HCT116 (cell line): ENCODE results near the gene TOX2. TPM values are rescaled to one million over a fixed set of nuclear protein-coding genes. Genes with fewer than 3 reads are reported as not detected.

ENCODE experiments used
- ATAC-seq: fragments of 200-7000 bp; cut with Tn5 transposase; 2 replicates; pipeline ENCODE4 v1.9.1; 2020; ENCODE audit warnings: mild to moderate bottlenecking, moderate library complexity
- BruUV-seq: library from RNA; stranded (reverse); fragments of 400-500 nt; replicated peaks from 2 replicates; lab custom pipeline; 2021; lab: Mats Ljungman, UMichigan
- CTCF ChIA-PET: fragments of 300-600 bp; sonication (Branson Sonifier 250); formaldehyde crosslinking; loops from one replicate; lab custom pipeline; 2021; ENCODE audit warnings: antibody characterized with exemption; lab: Charles Lee
- POLR2A ChIA-PET: fragments of 300-600, 350-600 bp; sonication (Branson Sonifier 250); formaldehyde crosslinking; loops from one replicate; lab custom pipeline; 2021; ENCODE audit warnings: antibody characterized with exemption; lab: Charles Lee
- RAD21 ChIA-PET, 2 experiments: fragments of 300-600 bp; sonication (Branson Sonifier 250); formaldehyde crosslinking; loops; one replicate each; lab custom pipeline; 2023; ENCODE audit warnings: low total read pairs in 2 of 2; ENCODE audit not compliant: uncharacterized antibody in 2 of 2, unreplicated experiment in 2 of 2, low non-redundant PET in 1 of 2; lab: Charles Lee
- DNase-seq: peaks from one replicate; pipeline ENCODE4 v3.0.0-alpha.2; 2010; ENCODE audit warnings: low read depth, low spot score
- H2AFZ ChIP-seq: fragments of 200-600 bp; shearing (Covaris generic), sonication (generic); 2 replicates; pipeline ENCODE4 v1.6.1; 2017; ENCODE audit warnings: low read depth, mixed run types, mixed read lengths, antibody characterized with exemption, low read length; ENCODE audit not compliant: poor library complexity, severe bottlenecking
- H3K27ac ChIP-seq: 2 replicates; pipeline ENCODE4 v1.5.1; 2012; ENCODE audit warnings: low read depth, low read length
- H3K27me3 ChIP-seq: fragments of 200-600 bp; sonication (generic); 2 replicates; pipeline ENCODE4 v1.6.1; 2016; ENCODE audit warnings: mixed run types, low read length, mixed read lengths; ENCODE audit not compliant: insufficient read depth
- H3K36me3 ChIP-seq, 2 experiments: fragments of 200-500 bp in 1 of 2; fragments of 200-600 bp in 1 of 2; sonication (Bioruptor generic) in 1 of 2; sonication (generic) in 1 of 2; 2 replicates each; pipeline versions ENCODE4 v1.5.1 to v1.6.1; 2014 to 2016; ENCODE audit warnings: low read length in 2 of 2, inconsistent platforms in 1 of 2, mixed read lengths in 1 of 2, mixed run types in 1 of 2; ENCODE audit not compliant: insufficient read depth in 2 of 2, control insufficient read depth in 1 of 2
- H3K4me1 ChIP-seq, 2 experiments: fragments of 200-600 bp in 1 of 2; sonication (generic) in 1 of 2; 2 replicates each; pipeline versions ENCODE4 v1.5.1 to v1.6.1; 2012 to 2017; ENCODE audit warnings: low read length in 2 of 2, inconsistent platforms in 1 of 2, mild to moderate bottlenecking in 1 of 2, mixed read lengths in 1 of 2, mixed run types in 1 of 2, moderate library complexity in 1 of 2; ENCODE audit not compliant: insufficient read depth in 2 of 2, control insufficient read depth in 1 of 2
- H3K4me2 ChIP-seq: fragments of 200-600 bp; sonication (generic); 2 replicates; pipeline ENCODE4 v1.6.1; 2017; ENCODE audit warnings: mixed run types, low read length, mixed read lengths
- H3K4me3 ChIP-seq, 2 experiments: fragments of 200-600 bp in 1 of 2; sonication (generic) in 1 of 2; replicated peaks in 1 of 2; 2 replicates each; pipeline ENCODE4 v1.5.1; 2011 to 2016; ENCODE audit warnings: low read length in 2 of 2, control low read depth in 1 of 2, low read depth in 1 of 2, mild to moderate bottlenecking in 1 of 2, mixed read lengths in 1 of 2, mixed run types in 1 of 2
- H3K79me2 ChIP-seq: fragments of 200-600 bp; sonication (generic); 2 replicates; pipeline ENCODE4 v1.6.1; 2017; ENCODE audit warnings: mild to moderate bottlenecking, mixed run types, low read length, moderate library complexity, mixed read lengths; ENCODE audit not compliant: insufficient read depth
- H3K9ac ChIP-seq: fragments of 200-600 bp; sonication (generic); 2 replicates; pipeline ENCODE4 v1.6.1; 2016; ENCODE audit warnings: low read length, mixed read lengths
- H3K9me2 ChIP-seq: fragments of 200-600 bp; sonication (generic), shearing (Covaris generic); 2 replicates; pipeline ENCODE4 v1.6.1; 2017; ENCODE audit warnings: mixed run types, mild to moderate bottlenecking, moderate library complexity; ENCODE audit not compliant: insufficient read depth
- H3K9me3 ChIP-seq, 2 experiments: fragments of 200-500 bp in 1 of 2; fragments of 200-600 bp in 1 of 2; sonication (Bioruptor generic) in 1 of 2; sonication (generic) in 1 of 2; 2 replicates each; pipeline ENCODE4 v1.6.1; 2014 to 2017; ENCODE audit warnings: low read length in 2 of 2, mixed read lengths in 2 of 2, inconsistent platforms in 1 of 2, low read depth in 1 of 2, mild to moderate bottlenecking in 1 of 2, mixed run types in 1 of 2, moderate library complexity in 1 of 2; ENCODE audit not compliant: control insufficient read depth in 1 of 2, insufficient read depth in 1 of 2
- H4K20me1 ChIP-seq: fragments of 200-600 bp; sonication (generic), shearing (Covaris generic); 2 replicates; pipeline ENCODE4 v1.6.1; 2017; ENCODE audit warnings: mixed run types, mild to moderate bottlenecking, moderate library complexity; ENCODE audit not compliant: insufficient read depth
- ATF3 ChIP-seq: IDR thresholded peaks from 2 replicates; pipeline ENCODE4 v1.6.1; 2012
- CBX3 ChIP-seq: IDR thresholded peaks from 2 replicates; pipeline ENCODE4 v1.6.1; 2012; ENCODE audit warnings: low read depth
- EZH2 ChIP-seq: fragments of 200-600 bp; sonication (generic); IDR thresholded peaks from 2 replicates; pipeline ENCODE4 v1.6.1; 2017; ENCODE audit warnings: antibody characterized with exemption, mixed run types
- EZH2phosphoT487 ChIP-seq: fragments of 200-600 bp; IDR thresholded peaks from 2 replicates; pipeline ENCODE4 v1.6.1; 2018; ENCODE audit warnings: antibody characterized with exemption, borderline replicate concordance
- FOSL1 ChIP-seq: IDR thresholded peaks from 2 replicates; pipeline ENCODE4 v1.6.1; 2012; ENCODE audit warnings: low read depth
- POLR2A ChIP-seq: IDR thresholded peaks from 2 replicates; pipeline ENCODE4 v1.7.0; 2011; ENCODE audit warnings: borderline replicate concordance; ENCODE audit not compliant: insufficient read depth, insufficient read length; ENCODE audit errors: extremely low read depth
- POLR2AphosphoS5 ChIP-seq: IDR thresholded peaks from 2 replicates; pipeline ENCODE4 v1.6.1; 2011; ENCODE audit warnings: mild to moderate bottlenecking, low read depth, low read length, moderate library complexity
- RAD21 ChIP-seq: IDR thresholded peaks from 2 replicates; pipeline ENCODE4 v1.6.1; 2012; ENCODE audit warnings: low read depth, mild to moderate bottlenecking
- SIN3A ChIP-seq: IDR thresholded peaks from 2 replicates; pipeline ENCODE4 v1.6.1; 2012; ENCODE audit warnings: low read depth
- YY1 ChIP-seq: IDR thresholded peaks from 2 replicates; pipeline ENCODE4 v1.6.1; 2011; ENCODE audit warnings: low read length, low read depth, moderate library complexity, mild to moderate bottlenecking; ENCODE audit not compliant: insufficient replicate concordance; ENCODE audit errors: extremely low read depth
- ZFX ChIP-seq: fragments of 450-650 bp; IDR thresholded peaks from 2 replicates; pipeline ENCODE4 v1.6.1; 2017
- intact Hi-C: fragments of 100-400 bp; cut with micrococcal nuclease; formaldehyde crosslinking; loops from 2 replicates; pipeline ENCODE4 v1.10.0; 2022
- total RNA-seq: library from RNA; stranded (reverse); gene quantifications from one replicate; pipeline ENCODE4 v1.2.1, GENCODE V29; 2021; ENCODE audit not compliant: unreplicated experiment
- TF ChIP-seq, protein P1 (sequence below): IDR thresholded peaks from 2 replicates; pipeline ENCODE4 v1.6.1; 2012; ENCODE audit warnings: low read depth

TOX2 gene
- total RNA-seq, 1 experiment from 2014 or later = 39.6 TPM

DNA sequence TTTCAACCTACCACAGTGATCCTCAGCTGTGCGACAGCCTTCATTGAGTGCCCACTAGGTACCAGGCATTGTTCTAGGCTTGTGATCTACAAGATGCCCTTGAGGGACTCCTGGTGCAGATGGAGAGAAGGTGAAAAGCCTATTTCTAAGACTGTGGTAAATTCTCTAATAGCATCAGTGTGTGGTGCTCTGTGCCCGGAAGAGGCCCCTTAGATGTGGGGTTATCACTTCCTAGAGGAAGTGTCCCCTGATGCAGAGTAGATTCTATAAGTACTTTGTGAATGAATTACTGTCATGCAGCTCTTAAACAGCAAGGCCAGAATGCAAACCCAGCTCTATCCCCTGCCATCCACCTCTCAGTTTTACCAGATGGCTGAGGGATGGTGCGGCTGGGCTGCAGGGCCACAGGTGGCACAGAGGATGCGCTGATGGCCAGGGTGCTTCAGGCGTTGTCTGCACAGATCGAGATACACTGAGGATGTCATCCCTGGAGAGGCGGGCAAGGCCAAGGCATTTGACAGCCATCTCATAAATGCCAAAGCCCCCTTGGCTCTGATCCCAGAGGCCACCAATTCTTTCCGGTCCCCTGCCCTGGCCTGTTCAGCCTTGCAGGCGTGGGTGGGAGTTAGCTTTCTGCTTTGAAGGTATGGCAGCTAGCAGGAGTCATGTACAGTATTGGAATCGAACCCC is 96.7 kb downstream of the TOX2 start:
- H3K4me1 ChIP-seq = peaks cover 0 to 4% of the 10 kb centered on the region in 2 experiments; a peak in 1 of 4 replicates
- H3K27ac ChIP-seq = no peak overlapping the region
- no peak for TF ChIP-seq CBX3
- no peak for TF ChIP-seq FOSL1
- no peak for TF ChIP-seq POLR2AphosphoS5
- TF ChIP-seq POLR2A = no peak
- no peak for TF ChIP-seq EZH2phosphoT487
- TF ChIP-seq EZH2 = no peak
- TF ChIP-seq YY1 = no peak
- TF ChIP-seq SIN3A = no peak
- no peak for TF ChIP-seq ATF3
- TF ChIP-seq ZFX = no peak
- TF ChIP-seq RAD21 = no peak
- TF ChIP-seq, protein P1, sequence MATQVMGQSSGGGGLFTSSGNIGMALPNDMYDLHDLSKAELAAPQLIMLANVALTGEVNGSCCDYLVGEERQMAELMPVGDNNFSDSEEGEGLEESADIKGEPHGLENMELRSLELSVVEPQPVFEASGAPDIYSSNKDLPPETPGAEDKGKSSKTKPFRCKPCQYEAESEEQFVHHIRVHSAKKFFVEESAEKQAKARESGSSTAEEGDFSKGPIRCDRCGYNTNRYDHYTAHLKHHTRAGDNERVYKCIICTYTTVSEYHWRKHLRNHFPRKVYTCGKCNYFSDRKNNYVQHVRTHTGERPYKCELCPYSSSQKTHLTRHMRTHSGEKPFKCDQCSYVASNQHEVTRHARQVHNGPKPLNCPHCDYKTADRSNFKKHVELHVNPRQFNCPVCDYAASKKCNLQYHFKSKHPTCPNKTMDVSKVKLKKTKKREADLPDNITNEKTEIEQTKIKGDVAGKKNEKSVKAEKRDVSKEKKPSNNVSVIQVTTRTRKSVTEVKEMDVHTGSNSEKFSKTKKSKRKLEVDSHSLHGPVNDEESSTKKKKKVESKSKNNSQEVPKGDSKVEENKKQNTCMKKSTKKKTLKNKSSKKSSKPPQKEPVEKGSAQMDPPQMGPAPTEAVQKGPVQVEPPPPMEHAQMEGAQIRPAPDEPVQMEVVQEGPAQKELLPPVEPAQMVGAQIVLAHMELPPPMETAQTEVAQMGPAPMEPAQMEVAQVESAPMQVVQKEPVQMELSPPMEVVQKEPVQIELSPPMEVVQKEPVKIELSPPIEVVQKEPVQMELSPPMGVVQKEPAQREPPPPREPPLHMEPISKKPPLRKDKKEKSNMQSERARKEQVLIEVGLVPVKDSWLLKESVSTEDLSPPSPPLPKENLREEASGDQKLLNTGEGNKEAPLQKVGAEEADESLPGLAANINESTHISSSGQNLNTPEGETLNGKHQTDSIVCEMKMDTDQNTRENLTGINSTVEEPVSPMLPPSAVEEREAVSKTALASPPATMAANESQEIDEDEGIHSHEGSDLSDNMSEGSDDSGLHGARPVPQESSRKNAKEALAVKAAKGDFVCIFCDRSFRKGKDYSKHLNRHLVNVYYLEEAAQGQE = no peak
- ATAC-seq (no peak), DNase-seq (no peak)
- no peaks in the 10 kb centered on the region for H3K9me3 ChIP-seq
- H3K4me3 ChIP-seq = no peak overlapping the region
- ChIA-PET CTCF (no interaction called here), POLR2A (no interaction called here), RAD21 (no interaction called here)
- BruUV-seq = no TSS peak
- H3K79me2 ChIP-seq = no peaks in the 10 kb centered on the region
- no peaks in the 10 kb centered on the region for H4K20me1 ChIP-seq
- H3K36me3 ChIP-seq = no peaks in the 10 kb centered on the region
- no peak overlapping the region for H2AFZ ChIP-seq
- intact Hi-C loops = no loop called here
- H3K27me3 ChIP-seq = no peaks in the 10 kb centered on the region
- H3K9ac ChIP-seq = no peak overlapping the region
- no peak overlapping the region for H3K4me2 ChIP-seq
- H3K9me2 ChIP-seq = no peaks in the 10 kb centered on the region
